Measurements from ENCODE around the gene CHRND. TPM values are rescaled to one million over a fixed set of nuclear protein-coding genes. Genes with fewer than 3 reads are reported as not detected.

The CHRND gene
- total and polyA plus RNA-seq, 2 donors = 1.3 TPM; not detected in 1

GRCh38 chr2:232584238-232584637, 58.3 kb downstream of the CHRND start:
- H3K36me3 ChIP-seq (ENCODE audit: insufficient read depth) = no peaks in the 10 kb centered on the region
- no peaks in the 10 kb centered on the region for H3K4me1 ChIP-seq (ENCODE audit: insufficient read depth)
- 91% methylated on average over 6 of the region's 6 CpGs for WGBS
- no peak overlapping the region for H3K4me3 ChIP-seq (ENCODE audit: low read depth, low read length)
- DNase-seq (ENCODE audit: extremely low spot score) = no peak
- H3K27ac ChIP-seq (ENCODE audit: low read depth) = no peak overlapping the region

Other genes starting within 250 kb of the CHRND start
- not detected for gene ALPP, start 147.4 kb upstream of the CHRND start, total RNA-seq
- not detected for gene ALPP, start 147.4 kb upstream of the CHRND start, polyA plus RNA-seq
- not detected for gene ALPG, start 119.3 kb upstream of the CHRND start, total RNA-seq
- gene ALPG, start 119.3 kb upstream of the CHRND start, polyA plus RNA-seq = not detected
- not detected for gene ALPI, start 70.0 kb upstream of the CHRND start, total RNA-seq
- gene ALPI, start 70.0 kb upstream of the CHRND start, polyA plus RNA-seq = not detected
- gene ECEL1, start 38.3 kb upstream of the CHRND start, total RNA-seq = 0.21 TPM
- gene ECEL1, start 38.3 kb upstream of the CHRND start, polyA plus RNA-seq = 0.95 TPM
- gene PRSS56, start 5.8 kb upstream of the CHRND start, total RNA-seq = not detected
- not detected for gene PRSS56, start 5.8 kb upstream of the CHRND start, polyA plus RNA-seq
- gene CHRNG, start 13.5 kb downstream of the CHRND start, total RNA-seq = 3.5 TPM
- gene CHRNG, start 13.5 kb downstream of the CHRND start, polyA plus RNA-seq = not detected
- gene TIGD1, start 24.4 kb downstream of the CHRND start, total RNA-seq = 4.9 TPM
- 4.5 TPM for gene TIGD1, start 24.4 kb downstream of the CHRND start, polyA plus RNA-seq
- gene EIF4E2, start 24.5 kb downstream of the CHRND start, total RNA-seq = 63.3 TPM
- 63.2 TPM for gene EIF4E2, start 24.5 kb downstream of the CHRND start, polyA plus RNA-seq
- gene EFHD1, start 107.4 kb downstream of the CHRND start, total RNA-seq = 1.4 TPM
- 22.1 TPM for gene EFHD1, start 107.4 kb downstream of the CHRND start, polyA plus RNA-seq
- gene GIGYF2, start 171.2 kb downstream of the CHRND start, total RNA-seq = 121 TPM
- 29.3 TPM for gene GIGYF2, start 171.2 kb downstream of the CHRND start, polyA plus RNA-seq

Data from urinary bladder (tissue), 4 donors.